Tibial artery (tissue), 4 donors: Measurements from ENCODE around the gene MIEF1.

Experiments
- DNase-seq, 2 donors: peaks; one replicate each; pipeline ENCODE4 v3.0.0-alpha.2; 2019
- H3K27ac ChIP-seq, 2 donors: fragments of 200-600 bp; sonication (generic) in 1 of 2; 1 replicate in 1 of 2; 2 replicates in 1 of 2; pipeline ENCODE4 v1.5.1; 2018 to 2019; ENCODE audit warnings: mild to moderate bottlenecking in 1 of 2
- H3K27me3 ChIP-seq, 2 donors: fragments of 200-600 bp; sonication (generic) in 1 of 2; one replicate each; pipeline versions ENCODE4 v1.5.1 to v1.6.0; 2016 to 2019
- H3K36me3 ChIP-seq, 3 donors: fragments of 200-600 bp; sonication (generic) in 2 of 3; one replicate each; pipeline ENCODE4 v1.5.1; 2016 to 2019; ENCODE audit warnings: mild to moderate bottlenecking in 2 of 3
- H3K4me1 ChIP-seq, 4 donors: fragments of 200-600 bp; sonication (generic) in 2 of 4; 1 replicate in 3 of 4; 2 replicates in 1 of 4; pipeline ENCODE4 v1.5.1; 2016 to 2019
- H3K4me3 ChIP-seq, 2 donors: fragments of 200-600 bp; sonication (generic) in 1 of 2; 1 replicate in 1 of 2; 2 replicates in 1 of 2; pipeline ENCODE4 v1.5.1; 2018 to 2019; ENCODE audit warnings: mild to moderate bottlenecking in 2 of 2
- H3K9me3 ChIP-seq, 3 donors: fragments of 200-600 bp; sonication (generic) in 1 of 3; one replicate each; pipeline ENCODE4 v1.5.1; 2016 to 2019
- CTCF ChIP-seq, 2 experiments: fragments of 200-600 bp in 1 of 2; fragments of 450-650 bp in 1 of 2; IDR thresholded peaks; one replicate each; pipeline ENCODE4 v1.5.1; 2017 to 2019; ENCODE audit warnings: antibody characterized with exemption in 2 of 2, mild to moderate bottlenecking in 1 of 2, moderate library complexity in 1 of 2
- intact Hi-C: fragments of 100-400 bp; cut with DNase I; formaldehyde crosslinking; loops from one replicate; pipeline ENCODE4 v1.15.0; 2023; ENCODE audit warnings: low total_unique reads

The MIEF1 gene

GRCh38 chr22:39535831-39536449 is 33.9 kb downstream of the MIEF1 start:
- DNase-seq, result no peak
- Histone ChIP-seq H3K27ac (no peak overlapping the region), H3K4me3 (no peak overlapping the region), H3K9me3 (no peaks in the 10 kb centered on the region), H3K4me1 (peaks cover 0 to 24% (median 16%) of the 10 kb centered on the region in 4 donors), H3K36me3 (peaks cover 0 to 3% (median 0%) of the 10 kb centered on the region in 3 donors), H3K27me3 (peaks cover 0 to 3% of the 10 kb centered on the region in 2 donors)
- no peak for TF ChIP-seq CTCF (IDR thresholded peaks at IDR 0.05)
- intact Hi-C loops, result loop anchor here (5.0 to 10.0 kb wide), 2 partner anchors 491 to 809 kb away; partner anchors contain the start of gene ADSL

GRCh38 chr22:39536711-39537110 is 34.6 kb downstream of the MIEF1 start:
- Histone ChIP-seq H3K4me1 (peaks cover 0 to 16% (median 9%) of the 10 kb centered on the region in 4 donors), H3K36me3 (no peaks in the 10 kb centered on the region), H3K4me3 (no peak overlapping the region), H3K27ac (no peak overlapping the region), H3K27me3 (peaks cover 0 to 5% of the 10 kb centered on the region in 2 donors), H3K9me3 (no peaks in the 10 kb centered on the region)
- TF ChIP-seq CTCF (IDR thresholded peaks at IDR 0.05), result no peak
- DNase-seq, result no peak
- intact Hi-C loops, result loop anchor here (5.0 to 10.0 kb wide), 2 partner anchors 491 to 808 kb away; partner anchors contain the start of gene ADSL

DNA sequence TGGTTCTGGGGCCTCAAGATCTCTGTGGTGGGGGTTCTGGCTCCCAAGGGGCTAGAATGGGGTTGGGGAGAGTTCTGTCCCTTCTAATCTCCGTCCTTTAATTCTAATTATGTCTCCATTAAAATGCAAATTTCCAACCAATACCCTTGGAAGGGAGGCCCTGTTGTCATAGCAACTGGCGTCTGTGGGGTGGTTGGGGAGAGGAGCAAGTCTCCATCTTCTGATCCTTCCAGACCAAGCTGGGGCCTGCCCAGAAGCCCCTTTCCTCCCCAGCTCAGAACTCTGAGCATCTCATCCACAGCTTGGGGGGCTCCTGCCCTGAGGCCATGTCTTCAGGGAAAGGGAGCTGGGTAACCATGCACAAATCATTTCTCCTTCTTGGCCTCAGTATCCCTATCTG is 35.9 kb downstream of the MIEF1 start:
- H3K27me3 ChIP-seq, result peaks cover 0 to 15% of the 10 kb centered on the region in 2 donors
- TF ChIP-seq CTCF (IDR thresholded peaks at IDR 0.05), result no peak
- no peak overlapping the region for H3K27ac ChIP-seq
- intact Hi-C loops, result loop anchor here (5.0 to 10.0 kb wide), 2 partner anchors 489 to 807 kb away; partner anchors contain the start of gene ADSL
- peaks cover 0 to 10% (median 4%) of the 10 kb centered on the region in 4 donors for H3K4me1 ChIP-seq
- H3K9me3 ChIP-seq, result no peaks in the 10 kb centered on the region
- no peak for DNase-seq
- H3K4me3 ChIP-seq, result no peak overlapping the region
- H3K36me3 ChIP-seq, result no peaks in the 10 kb centered on the region

DNA sequence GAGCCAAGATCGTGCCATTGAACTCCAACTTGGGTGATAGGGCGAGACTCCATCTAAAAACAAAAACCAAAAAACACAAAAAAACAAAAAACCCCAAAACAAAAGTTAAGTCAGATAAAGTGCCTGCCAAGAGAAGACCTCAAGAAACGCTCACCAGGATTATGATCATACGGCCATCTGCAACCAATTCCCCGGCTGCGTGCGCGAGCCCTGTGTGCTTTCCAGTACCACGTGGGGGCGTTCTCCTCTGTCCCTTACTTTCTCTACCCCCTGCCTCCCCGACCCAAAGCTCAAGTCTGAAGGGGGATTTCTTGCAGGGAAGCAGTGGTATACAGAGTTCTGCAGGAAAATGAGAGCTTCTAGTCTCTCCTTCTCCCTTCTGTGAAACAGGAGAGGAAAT is 41.0 kb downstream of the MIEF1 start:
- H3K36me3 ChIP-seq, result no peaks in the 10 kb centered on the region
- no peak for TF ChIP-seq CTCF (IDR thresholded peaks at IDR 0.05)
- DNase-seq, result no peak
- H3K4me3 ChIP-seq, result no peak overlapping the region
- no peaks in the 10 kb centered on the region for H3K9me3 ChIP-seq
- H3K27me3 ChIP-seq, result peaks cover 0 to 54% of the 10 kb centered on the region in 2 donors
- H3K27ac ChIP-seq, result no peak overlapping the region
- peaks cover 0 to 5% (median 0%) of the 10 kb centered on the region in 4 donors for H3K4me1 ChIP-seq
- intact Hi-C loops, result no loop called here

- Histone ChIP-seq H3K27ac (no peak overlapping the region), H3K4me1 (peaks cover 0 to 5% (median 0%) of the 10 kb centered on the region in 4 donors), H3K4me3 (no peak overlapping the region), H3K27me3 (peaks cover 0 to 73% of the 10 kb centered on the region in 2 donors), H3K9me3 (no peaks in the 10 kb centered on the region), H3K36me3 (no peaks in the 10 kb centered on the region)
- DNase-seq, result no peak
- intact Hi-C loops, result no loop called here
- TF ChIP-seq CTCF (IDR thresholded peaks at IDR 0.05), result no peak
Observed at GRCh38 chr22:39545386-39546365, 43.6 kb downstream of the MIEF1 start.
